Activated naive CD8-positive, alpha-beta T cell treated with anti-CD3 and anti-CD28 coated beads for 36 hours (primary cell): ENCODE data around the gene AHCYL2. TPM values are rescaled to one million over a fixed set of nuclear protein-coding genes. Genes with fewer than 3 reads are reported as not detected.
"Not testable (repeated sequence)": the region's sequence is repeated elsewhere in the genome, so short reads cannot be mapped to it uniquely, and the experiment has no call there.

Experiments used
- DNase-seq: peaks from one replicate; pipeline ENCODE4 v3.0.0; 2021
- H3K27ac Mint-ChIP-seq: one replicate; pipeline ENCODE4 v1.8.0; 2022; ENCODE audit warnings: mild to moderate bottlenecking, moderate library complexity, mixed read lengths
- H3K27me3 Mint-ChIP-seq: one replicate; pipeline ENCODE4 v1.8.0; 2022; ENCODE audit warnings: mild to moderate bottlenecking, mixed read lengths
- H3K36me3 Mint-ChIP-seq: one replicate; pipeline ENCODE4 v1.8.0; 2021; ENCODE audit warnings: mild to moderate bottlenecking, mixed read lengths
- H3K4me1 Mint-ChIP-seq: one replicate; pipeline ENCODE4 v1.8.0; 2021; ENCODE audit warnings: mixed read lengths
- H3K4me3 Mint-ChIP-seq: one replicate; pipeline ENCODE4 v1.8.0; 2022; ENCODE audit warnings: mild to moderate bottlenecking, moderate library complexity, mixed read lengths
- H3K9me3 Mint-ChIP-seq: one replicate; pipeline ENCODE4 v1.8.0; 2022; ENCODE audit warnings: mixed read lengths
- total RNA-seq, 2 experiments: library from RNA; stranded (reverse); gene quantifications; one replicate each; pipeline ENCODE4 v1.2.3, GENCODE V29; 2021

Gene AHCYL2
- total RNA-seq, 2 experiments from 2014 or later = 6.5 to 6.8 TPM

- DNase-seq = no peak
- no peak overlapping the region for H3K27ac Mint-ChIP-seq
- H3K9me3 Mint-ChIP-seq = no peaks in the 10 kb centered on the region
- peaks cover 7% of the 10 kb centered on the region for H3K4me1 Mint-ChIP-seq
- H3K36me3 Mint-ChIP-seq = no peaks in the 10 kb centered on the region
- H3K27me3 Mint-ChIP-seq = no peaks in the 10 kb centered on the region
- no peak overlapping the region for H3K4me3 Mint-ChIP-seq
Observed at GRCh38 chr7:129252128-129252527, 27.3 kb downstream of the AHCYL2 start.

GRCh38 chr7:129252603-129253002 lies 27.8 kb downstream of the AHCYL2 start:
- H3K27ac Mint-ChIP-seq, H3K4me3 Mint-ChIP-seq, H3K27me3 Mint-ChIP-seq, DNase-seq, H3K9me3 Mint-ChIP-seq, H3K36me3 Mint-ChIP-seq, H3K4me1 Mint-ChIP-seq: not testable (repeated sequence)

- H3K27me3 Mint-ChIP-seq = no peaks in the 10 kb centered on the region
- no peak for DNase-seq
- H3K9me3 Mint-ChIP-seq = no peaks in the 10 kb centered on the region
- H3K27ac Mint-ChIP-seq = no peak overlapping the region
- H3K4me1 Mint-ChIP-seq = peaks cover 23% of the 10 kb centered on the region
- peaks cover 2% of the 10 kb centered on the region for H3K36me3 Mint-ChIP-seq
- no peak overlapping the region for H3K4me3 Mint-ChIP-seq
Observed at GRCh38 chr7:129255800-129256199, 31.0 kb downstream of the AHCYL2 start.

- H3K4me3 Mint-ChIP-seq = no peak overlapping the region
- DNase-seq = no peak
- no peaks in the 10 kb centered on the region for H3K9me3 Mint-ChIP-seq
- H3K36me3 Mint-ChIP-seq = peaks cover 2% of the 10 kb centered on the region
- no peak overlapping the region for H3K27ac Mint-ChIP-seq
- H3K27me3 Mint-ChIP-seq = no peaks in the 10 kb centered on the region
- H3K4me1 Mint-ChIP-seq = peaks cover 23% of the 10 kb centered on the region
Observed at GRCh38 chr7:129256221-129256620, 31.4 kb downstream of the AHCYL2 start.

- Mint-ChIP-seq H3K4me1 (peaks cover 31% of the 10 kb centered on the region), H3K36me3 (peaks cover 2% of the 10 kb centered on the region), H3K4me3 (no peak overlapping the region), H3K27me3 (no peaks in the 10 kb centered on the region), H3K9me3 (no peaks in the 10 kb centered on the region), H3K27ac (no peak overlapping the region)
- no peak for DNase-seq
Observed at GRCh38 chr7:129257168-129257567, 32.3 kb downstream of the AHCYL2 start.

- no peak for DNase-seq
- Mint-ChIP-seq H3K27me3 (no peaks in the 10 kb centered on the region), H3K4me1 (peaks cover 38% of the 10 kb centered on the region), H3K27ac (no peak overlapping the region), H3K9me3 (no peaks in the 10 kb centered on the region), H3K36me3 (peaks cover 2% of the 10 kb centered on the region), H3K4me3 (no peak overlapping the region)
Observed at GRCh38 chr7:129258649-129259389, 34.0 kb downstream of the AHCYL2 start.

- DNase-seq = peak; percentile 22
- H3K27ac Mint-ChIP-seq = no peak overlapping the region
- peaks cover 2% of the 10 kb centered on the region for H3K36me3 Mint-ChIP-seq
- peaks cover 32% of the 10 kb centered on the region for H3K4me1 Mint-ChIP-seq
- H3K9me3 Mint-ChIP-seq = no peaks in the 10 kb centered on the region
- H3K27me3 Mint-ChIP-seq = no peaks in the 10 kb centered on the region
- no peak overlapping the region for H3K4me3 Mint-ChIP-seq
Observed at GRCh38 chr7:129262324-129262723, 37.5 kb downstream of the AHCYL2 start.

GRCh38 chr7:129263168-129263567 lies 38.3 kb downstream of the AHCYL2 start:
- no peak overlapping the region for H3K4me3 Mint-ChIP-seq

GRCh38 chr7:129264534-129264933 lies 39.7 kb downstream of the AHCYL2 start:
- Mint-ChIP-seq H3K27ac (no peak overlapping the region), H3K4me1 (peaks cover 26% of the 10 kb centered on the region), H3K9me3 (no peaks in the 10 kb centered on the region), H3K27me3 (no peaks in the 10 kb centered on the region), H3K4me3 (no peak overlapping the region), H3K36me3 (peaks cover 1% of the 10 kb centered on the region)
- DNase-seq = no peak

More at GRCh38 chr7:129263168-129263567, 38.3 kb downstream of the AHCYL2 start:
- H3K27me3 Mint-ChIP-seq = no peaks in the 10 kb centered on the region
- peaks cover 2% of the 10 kb centered on the region for H3K36me3 Mint-ChIP-seq
- peaks cover 35% of the 10 kb centered on the region for H3K4me1 Mint-ChIP-seq
- no peak for DNase-seq
- H3K27ac Mint-ChIP-seq = peak overlapping the region; percentile 7
- no peaks in the 10 kb centered on the region for H3K9me3 Mint-ChIP-seq

- Mint-ChIP-seq H3K27ac (no peak overlapping the region), H3K4me3 (no peak overlapping the region), H3K4me1 (peaks cover 20% of the 10 kb centered on the region), H3K27me3 (no peaks in the 10 kb centered on the region), H3K9me3 (no peaks in the 10 kb centered on the region), H3K36me3 (no peaks in the 10 kb centered on the region)
- DNase-seq = no peak
Observed at GRCh38 chr7:129265328-129265727, 40.5 kb downstream of the AHCYL2 start.

- no peak overlapping the region for H3K27ac Mint-ChIP-seq
- no peak overlapping the region for H3K4me3 Mint-ChIP-seq
- H3K4me1 Mint-ChIP-seq = peaks cover 19% of the 10 kb centered on the region
- no peaks in the 10 kb centered on the region for H3K36me3 Mint-ChIP-seq
- no peaks in the 10 kb centered on the region for H3K27me3 Mint-ChIP-seq
- DNase-seq = no peak
- H3K9me3 Mint-ChIP-seq = no peaks in the 10 kb centered on the region
Observed at GRCh38 chr7:129266181-129266580, 41.4 kb downstream of the AHCYL2 start.

GRCh38 chr7:129270077-129270476 lies 45.2 kb downstream of the AHCYL2 start:
- Mint-ChIP-seq H3K4me1 (peaks cover 9% of the 10 kb centered on the region), H3K36me3 (peaks cover 9% of the 10 kb centered on the region), H3K27me3 (no peaks in the 10 kb centered on the region), H3K27ac (no peak overlapping the region), H3K4me3 (no peak overlapping the region), H3K9me3 (no peaks in the 10 kb centered on the region)
- no peak for DNase-seq

GRCh38 chr7:129271500-129272355 lies 46.9 kb downstream of the AHCYL2 start:
- no peaks in the 10 kb centered on the region for H3K9me3 Mint-ChIP-seq
- peaks cover 9% of the 10 kb centered on the region for H3K36me3 Mint-ChIP-seq
- H3K27me3 Mint-ChIP-seq = no peaks in the 10 kb centered on the region
- DNase-seq = peak; percentile 49
- peak overlapping the region; percentile 15 for H3K4me3 Mint-ChIP-seq
- H3K27ac Mint-ChIP-seq = peak overlapping the region; percentile 52
- peaks cover 9% of the 10 kb centered on the region for H3K4me1 Mint-ChIP-seq

GRCh38 chr7:129273936-129274335 lies 49.1 kb downstream of the AHCYL2 start:
- no peak for DNase-seq
- no peaks in the 10 kb centered on the region for H3K27me3 Mint-ChIP-seq
- H3K36me3 Mint-ChIP-seq = peaks cover 9% of the 10 kb centered on the region
- peaks cover 5% of the 10 kb centered on the region for H3K4me1 Mint-ChIP-seq
- no peaks in the 10 kb centered on the region for H3K9me3 Mint-ChIP-seq
- H3K27ac Mint-ChIP-seq = no peak overlapping the region
- no peak overlapping the region for H3K4me3 Mint-ChIP-seq

GRCh38 chr7:129277629-129278028 lies 52.8 kb downstream of the AHCYL2 start:
- peaks cover 9% of the 10 kb centered on the region for H3K36me3 Mint-ChIP-seq
- H3K27ac Mint-ChIP-seq = no peak overlapping the region
- H3K4me3 Mint-ChIP-seq = no peak overlapping the region
- no peaks in the 10 kb centered on the region for H3K9me3 Mint-ChIP-seq
- no peaks in the 10 kb centered on the region for H3K27me3 Mint-ChIP-seq
- peaks cover 5% of the 10 kb centered on the region for H3K4me1 Mint-ChIP-seq
- no peak for DNase-seq
